GM18873 (cell line): ENCODE measurements around the gene ZNF853.
"Not testable (repeated sequence)": the region's sequence is repeated elsewhere in the genome, so short reads cannot be mapped to it uniquely, and the experiment has no call there.

Experiments used
- ATAC-seq: cut with Tn5 transposase; IDR thresholded peaks from one replicate; pipeline ENCODE4 v1.9.1; 2021; ENCODE audit warnings: mild to moderate bottlenecking, moderate library complexity, moderate number of reproducible peaks; ENCODE audit not compliant: unreplicated experiment, low FRiP score

The ZNF853 gene

GRCh38 chr7:6614953-6615722, at the start of gene ZNF853:
ZNF853 (plus strand) TSS chr7:6615610; CDS start chr7:6616175, 565 bp downstream.
- ATAC-seq = no peak

GRCh38 chr7:6565655-6566054, 49.8 kb upstream of the ZNF853 start:
- ATAC-seq = no peak

- ATAC-seq = no peak
Measured at GRCh38 chr7:6567886-6568285, 47.5 kb upstream of the ZNF853 start.

GRCh38 chr7:6571160-6571779, 44.1 kb upstream of the ZNF853 start:
- ATAC-seq = no peak

GRCh38 chr7:6575281-6576023, 40.0 kb upstream of the ZNF853 start:
- ATAC-seq = no peak

GRCh38 chr7:6576024-6576866, 39.2 kb upstream of the ZNF853 start:
- ATAC-seq = no peak

- ATAC-seq = not testable (repeated sequence)
Measured at GRCh38 chr7:6576867-6577368, 38.5 kb upstream of the ZNF853 start.

- peak; percentile 90 for ATAC-seq
Measured at GRCh38 chr7:6577369-6578113, 37.9 kb upstream of the ZNF853 start, which contains the start of gene ZDHHC4. ZDHHC4 (plus strand) TSS chr7:6577454; CDS start chr7:6580562, 3,108 bp downstream.

- ATAC-seq = no peak
Measured at GRCh38 chr7:6578114-6579084, 37.0 kb upstream of the ZNF853 start.

GRCh38 chr7:6579446-6579845, 36.0 kb upstream of the ZNF853 start:
- ATAC-seq = no peak

- not testable (repeated sequence) for ATAC-seq
Measured at GRCh38 chr7:6585746-6586432, 29.5 kb upstream of the ZNF853 start.

- ATAC-seq = no peak
Measured at GRCh38 chr7:6588566-6588965, 26.8 kb upstream of the ZNF853 start.

- ATAC-seq = no peak
Measured at GRCh38 chr7:6589151-6589828, 26.1 kb upstream of the ZNF853 start.

GRCh38 chr7:6589829-6590644, 25.4 kb upstream of the ZNF853 start, which contains the start of gene INTS15:
INTS15 (plus strand) TSS chr7:6590021; CDS start chr7:6590284, 263 bp downstream.
- ATAC-seq = peak; percentile 67

GRCh38 chr7:6590645-6591110, 24.7 kb upstream of the ZNF853 start:
- peak; percentile 26 for ATAC-seq

GRCh38 chr7:6600093-6600492, 15.3 kb upstream of the ZNF853 start:
- ATAC-seq = no peak
